SK-N-SH treated with all-trans-retinoic acid at 6 μM for 48 hours (cell line): ENCODE data around the gene HRG.
"Not testable (repeated sequence)": the region's sequence is repeated elsewhere in the genome, so short reads cannot be mapped to it uniquely, and the experiment has no call there.

Experiments used
- ATAC-seq: fragments of 200-7000 bp; cut with Tn5 transposase; 3 replicates; pipeline ENCODE4 v1.9.1; 2020; ENCODE audit warnings: mild to moderate bottlenecking, moderate library complexity
- ARNTL ChIP-seq: fragments of 450-650 bp; formaldehyde crosslinking; IDR thresholded peaks from 2 replicates; pipeline ENCODE4 v1.5.0; 2020; ENCODE audit warnings: low read depth, mild to moderate bottlenecking, moderate library complexity, borderline replicate concordance
- BACH2 ChIP-seq: fragments of 250-450 bp; sonication (Bioruptor Pico); IDR thresholded peaks from 2 replicates; pipeline ENCODE4 v1.9.0; 2021; ENCODE audit warnings: mild to moderate bottlenecking, borderline replicate concordance
- CSDC2 ChIP-seq: fragments of 250-450 bp; sonication (Bioruptor Pico); IDR thresholded peaks from 2 replicates; pipeline ENCODE4 v1.5.0; 2020; ENCODE audit warnings: mild to moderate bottlenecking, moderate library complexity
- ESRRG ChIP-seq: fragments of 250-450 bp; sonication (Bioruptor Pico); IDR thresholded peaks from 2 replicates; pipeline ENCODE4 v1.6.1; 2021; ENCODE audit warnings: mild to moderate bottlenecking
- GLIS3 ChIP-seq: fragments of 250-450 bp; sonication (Bioruptor Pico); IDR thresholded peaks from 2 replicates; pipeline ENCODE4 v1.5.0; 2020; ENCODE audit warnings: mild to moderate bottlenecking, moderate library complexity
- PPARA ChIP-seq: fragments of 250-450 bp; sonication (Bioruptor Pico); IDR thresholded peaks from 2 replicates; pipeline ENCODE4 v1.5.0; 2020; ENCODE audit warnings: mild to moderate bottlenecking, borderline replicate concordance
- RARB ChIP-seq: fragments of 250-450 bp; sonication (Bioruptor Pico); IDR thresholded peaks from 2 replicates; pipeline ENCODE4 v1.8.0; 2021; ENCODE audit warnings: mild to moderate bottlenecking, moderate library complexity
- SNAI2 ChIP-seq: fragments of 250-450 bp; sonication (Bioruptor Pico); IDR thresholded peaks from 2 replicates; pipeline ENCODE4 v1.5.0; 2020; ENCODE audit warnings: mild to moderate bottlenecking, moderate library complexity
- TCF4 ChIP-seq: fragments of 250-450 bp; sonication (Bioruptor Pico); IDR thresholded peaks from 2 replicates; pipeline ENCODE4 v1.8.0; 2021; ENCODE audit warnings: mild to moderate bottlenecking, moderate library complexity, borderline replicate concordance
- ZFP30 ChIP-seq: fragments of 450-650 bp; formaldehyde crosslinking; IDR thresholded peaks from 2 replicates; pipeline ENCODE4 v1.5.0; 2022; ENCODE audit warnings: mild to moderate bottlenecking, moderate library complexity
- ZNF565 ChIP-seq: fragments of 450-650 bp; formaldehyde crosslinking; conservative IDR thresholded peaks from 2 replicates; pipeline ENCODE4 v1.5.0; 2020; ENCODE audit warnings: low read depth, mild to moderate bottlenecking, moderate library complexity
- ZNF70 ChIP-seq: fragments of 450-650 bp; formaldehyde crosslinking; IDR thresholded peaks from 2 replicates; pipeline ENCODE4 v1.5.0; 2020; ENCODE audit warnings: mild to moderate bottlenecking, moderate library complexity
- ZNF8 ChIP-seq: fragments of 450-650 bp; formaldehyde crosslinking; IDR thresholded peaks from 2 replicates; pipeline ENCODE4 v1.5.0; 2020; ENCODE audit warnings: mild to moderate bottlenecking, moderate library complexity
- TF ChIP-seq, protein P1 (sequence below): fragments of 250-450 bp; sonication (Bioruptor Pico); IDR thresholded peaks from 2 replicates; pipeline ENCODE4 v1.8.0; 2020; ENCODE audit warnings: mild to moderate bottlenecking, moderate library complexity, borderline replicate concordance
- TF ChIP-seq, protein P2 (sequence below): fragments of 250-450 bp; sonication (Bioruptor Pico); IDR thresholded peaks from 2 replicates; pipeline ENCODE4 v1.5.1; 2021; ENCODE audit warnings: mild to moderate bottlenecking, moderate library complexity
- TF ChIP-seq, protein P3 (sequence below): fragments of 250-450 bp; sonication (Bioruptor Pico); IDR thresholded peaks from 2 replicates; pipeline ENCODE4 v1.5.0; 2020; ENCODE audit warnings: mild to moderate bottlenecking, moderate library complexity
- TF ChIP-seq, protein P4 (sequence below): fragments of 250-450 bp; sonication (Bioruptor Pico); IDR thresholded peaks from 2 replicates; pipeline ENCODE4 v1.5.1; 2020; ENCODE audit warnings: low read depth, mild to moderate bottlenecking, moderate library complexity
- TF ChIP-seq, protein P5 (sequence below): fragments of 250-450 bp; sonication (Bioruptor Pico); IDR thresholded peaks from 2 replicates; pipeline ENCODE4 v1.8.0; 2021; ENCODE audit warnings: low read depth, mild to moderate bottlenecking, moderate library complexity, borderline replicate concordance

HRG gene

DNA sequence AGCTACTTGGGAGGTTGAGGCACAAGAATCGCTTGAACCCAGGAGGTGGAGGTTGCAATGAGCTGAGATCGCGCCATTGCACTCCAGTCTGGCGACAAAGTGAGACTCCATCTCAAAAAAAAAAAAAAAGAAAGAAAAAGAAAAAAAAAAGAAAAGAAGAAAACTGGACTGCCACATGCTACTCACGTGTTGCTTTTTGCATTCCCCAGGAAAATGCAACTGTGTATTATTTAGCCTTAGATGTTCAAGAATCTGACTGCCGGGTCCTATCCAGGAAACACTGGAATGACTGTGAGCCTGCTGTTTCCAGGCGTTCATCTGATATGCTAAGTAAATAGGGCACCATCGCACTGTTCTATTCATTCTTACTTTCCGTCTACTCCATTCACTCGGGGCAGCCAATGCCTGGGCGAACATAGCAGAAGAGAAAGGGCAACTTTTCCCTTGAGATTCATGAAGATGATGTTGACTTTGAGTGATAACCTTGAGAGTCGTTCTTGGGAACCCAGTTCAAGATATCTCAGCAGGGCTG is 21.4 kb downstream of the HRG start:
- ATAC-seq, result no peak
- TF ChIP-seq, protein P1, sequence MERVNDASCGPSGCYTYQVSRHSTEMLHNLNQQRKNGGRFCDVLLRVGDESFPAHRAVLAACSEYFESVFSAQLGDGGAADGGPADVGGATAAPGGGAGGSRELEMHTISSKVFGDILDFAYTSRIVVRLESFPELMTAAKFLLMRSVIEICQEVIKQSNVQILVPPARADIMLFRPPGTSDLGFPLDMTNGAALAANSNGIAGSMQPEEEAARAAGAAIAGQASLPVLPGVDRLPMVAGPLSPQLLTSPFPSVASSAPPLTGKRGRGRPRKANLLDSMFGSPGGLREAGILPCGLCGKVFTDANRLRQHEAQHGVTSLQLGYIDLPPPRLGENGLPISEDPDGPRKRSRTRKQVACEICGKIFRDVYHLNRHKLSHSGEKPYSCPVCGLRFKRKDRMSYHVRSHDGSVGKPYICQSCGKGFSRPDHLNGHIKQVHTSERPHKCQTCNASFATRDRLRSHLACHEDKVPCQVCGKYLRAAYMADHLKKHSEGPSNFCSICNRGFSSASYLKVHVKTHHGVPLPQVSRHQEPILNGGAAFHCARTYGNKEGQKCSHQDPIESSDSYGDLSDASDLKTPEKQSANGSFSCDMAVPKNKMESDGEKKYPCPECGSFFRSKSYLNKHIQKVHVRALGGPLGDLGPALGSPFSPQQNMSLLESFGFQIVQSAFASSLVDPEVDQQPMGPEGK (CRISPR knock-in tag), result no peak
- no peak for TF ChIP-seq GLIS3 (CRISPR knock-in tag)
- TF ChIP-seq, protein P2, sequence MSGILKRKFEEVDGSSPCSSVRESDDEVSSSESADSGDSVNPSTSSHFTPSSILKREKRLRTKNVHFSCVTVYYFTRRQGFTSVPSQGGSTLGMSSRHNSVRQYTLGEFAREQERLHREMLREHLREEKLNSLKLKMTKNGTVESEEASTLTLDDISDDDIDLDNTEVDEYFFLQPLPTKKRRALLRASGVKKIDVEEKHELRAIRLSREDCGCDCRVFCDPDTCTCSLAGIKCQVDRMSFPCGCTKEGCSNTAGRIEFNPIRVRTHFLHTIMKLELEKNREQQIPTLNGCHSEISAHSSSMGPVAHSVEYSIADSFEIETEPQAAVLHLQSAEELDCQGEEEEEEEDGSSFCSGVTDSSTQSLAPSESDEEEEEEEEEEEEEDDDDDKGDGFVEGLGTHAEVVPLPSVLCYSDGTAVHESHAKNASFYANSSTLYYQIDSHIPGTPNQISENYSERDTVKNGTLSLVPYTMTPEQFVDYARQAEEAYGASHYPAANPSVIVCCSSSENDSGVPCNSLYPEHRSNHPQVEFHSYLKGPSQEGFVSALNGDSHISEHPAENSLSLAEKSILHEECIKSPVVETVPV (CRISPR knock-in tag), result no peak
- no peak for TF ChIP-seq SNAI2 (CRISPR knock-in tag)

DNA sequence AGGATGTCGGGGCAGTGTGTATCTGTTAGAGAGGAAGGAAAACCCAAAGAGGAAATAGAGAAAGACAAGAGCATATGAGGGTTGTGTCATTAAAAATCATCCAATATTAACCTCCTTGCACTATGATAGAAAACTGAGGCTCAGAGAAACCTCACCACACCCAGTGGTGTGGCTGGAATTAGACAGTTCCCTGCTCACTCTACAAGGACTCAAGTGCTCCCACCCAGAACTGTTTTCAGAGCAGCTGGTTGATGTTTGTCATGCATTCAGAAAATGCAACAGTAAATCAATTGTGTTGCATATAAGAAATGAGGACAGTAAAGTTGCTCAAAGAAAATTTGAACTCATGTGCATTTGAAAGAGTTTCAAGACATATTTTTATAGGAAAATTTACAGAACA is 24.5 kb downstream of the HRG start:
- not testable (repeated sequence) for ATAC-seq

DNA sequence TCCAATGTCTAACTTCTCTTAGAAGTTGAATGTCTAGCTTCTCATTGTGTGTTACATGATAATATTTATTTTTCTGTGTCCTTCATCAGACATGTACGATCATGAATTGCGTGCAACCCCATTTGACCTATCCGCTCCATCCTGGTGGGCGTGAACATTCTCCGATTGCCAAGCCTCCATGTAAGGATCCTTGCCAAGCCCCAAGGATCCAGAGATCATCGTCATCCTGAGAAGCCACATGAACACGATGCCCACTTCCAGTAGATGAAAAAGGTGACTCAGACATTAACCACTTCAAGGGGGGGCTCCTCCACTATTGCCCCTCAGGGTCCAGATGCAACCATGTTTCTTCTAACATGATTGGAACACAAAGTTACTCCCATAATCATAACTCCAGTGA is 25.9 kb downstream of the HRG start:
- ATAC-seq, result no peak
- TF ChIP-seq, protein P3, sequence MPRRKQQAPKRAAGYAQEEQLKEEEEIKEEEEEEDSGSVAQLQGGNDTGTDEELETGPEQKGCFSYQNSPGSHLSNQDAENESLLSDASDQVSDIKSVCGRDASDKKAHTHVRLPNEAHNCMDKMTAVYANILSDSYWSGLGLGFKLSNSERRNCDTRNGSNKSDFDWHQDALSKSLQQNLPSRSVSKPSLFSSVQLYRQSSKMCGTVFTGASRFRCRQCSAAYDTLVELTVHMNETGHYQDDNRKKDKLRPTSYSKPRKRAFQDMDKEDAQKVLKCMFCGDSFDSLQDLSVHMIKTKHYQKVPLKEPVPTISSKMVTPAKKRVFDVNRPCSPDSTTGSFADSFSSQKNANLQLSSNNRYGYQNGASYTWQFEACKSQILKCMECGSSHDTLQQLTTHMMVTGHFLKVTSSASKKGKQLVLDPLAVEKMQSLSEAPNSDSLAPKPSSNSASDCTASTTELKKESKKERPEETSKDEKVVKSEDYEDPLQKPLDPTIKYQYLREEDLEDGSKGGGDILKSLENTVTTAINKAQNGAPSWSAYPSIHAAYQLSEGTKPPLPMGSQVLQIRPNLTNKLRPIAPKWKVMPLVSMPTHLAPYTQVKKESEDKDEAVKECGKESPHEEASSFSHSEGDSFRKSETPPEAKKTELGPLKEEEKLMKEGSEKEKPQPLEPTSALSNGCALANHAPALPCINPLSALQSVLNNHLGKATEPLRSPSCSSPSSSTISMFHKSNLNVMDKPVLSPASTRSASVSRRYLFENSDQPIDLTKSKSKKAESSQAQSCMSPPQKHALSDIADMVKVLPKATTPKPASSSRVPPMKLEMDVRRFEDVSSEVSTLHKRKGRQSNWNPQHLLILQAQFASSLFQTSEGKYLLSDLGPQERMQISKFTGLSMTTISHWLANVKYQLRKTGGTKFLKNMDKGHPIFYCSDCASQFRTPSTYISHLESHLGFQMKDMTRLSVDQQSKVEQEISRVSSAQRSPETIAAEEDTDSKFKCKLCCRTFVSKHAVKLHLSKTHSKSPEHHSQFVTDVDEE, result no peak
- TF ChIP-seq PPARA (CRISPR knock-in tag) (no peak), BACH2 (CRISPR knock-in tag) (no peak), ARNTL (no peak), RARB (no peak), CSDC2 (no peak), ESRRG (CRISPR knock-in tag) (no peak), ZNF565 (CRISPR knock-in tag) (no peak), GLIS3 (CRISPR knock-in tag) (no peak), SNAI2 (CRISPR knock-in tag) (no peak), ZNF70 (CRISPR knock-in tag) (no peak), ZFP30 (CRISPR knock-in tag) (no peak), TCF4 (CRISPR knock-in tag) (no peak), ZNF8 (CRISPR knock-in tag) (no peak)
- TF ChIP-seq, protein P4, sequence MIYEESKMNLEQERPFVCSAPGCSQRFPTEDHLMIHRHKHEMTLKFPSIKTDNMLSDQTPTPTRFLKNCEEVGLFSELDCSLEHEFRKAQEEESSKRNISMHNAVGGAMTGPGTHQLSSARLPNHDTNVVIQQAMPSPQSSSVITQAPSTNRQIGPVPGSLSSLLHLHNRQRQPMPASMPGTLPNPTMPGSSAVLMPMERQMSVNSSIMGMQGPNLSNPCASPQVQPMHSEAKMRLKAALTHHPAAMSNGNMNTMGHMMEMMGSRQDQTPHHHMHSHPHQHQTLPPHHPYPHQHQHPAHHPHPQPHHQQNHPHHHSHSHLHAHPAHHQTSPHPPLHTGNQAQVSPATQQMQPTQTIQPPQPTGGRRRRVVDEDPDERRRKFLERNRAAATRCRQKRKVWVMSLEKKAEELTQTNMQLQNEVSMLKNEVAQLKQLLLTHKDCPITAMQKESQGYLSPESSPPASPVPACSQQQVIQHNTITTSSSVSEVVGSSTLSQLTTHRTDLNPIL (CRISPR knock-in tag), result no peak
- TF ChIP-seq, protein P2 (CRISPR knock-in tag), result no peak
- TF ChIP-seq, protein P5, sequence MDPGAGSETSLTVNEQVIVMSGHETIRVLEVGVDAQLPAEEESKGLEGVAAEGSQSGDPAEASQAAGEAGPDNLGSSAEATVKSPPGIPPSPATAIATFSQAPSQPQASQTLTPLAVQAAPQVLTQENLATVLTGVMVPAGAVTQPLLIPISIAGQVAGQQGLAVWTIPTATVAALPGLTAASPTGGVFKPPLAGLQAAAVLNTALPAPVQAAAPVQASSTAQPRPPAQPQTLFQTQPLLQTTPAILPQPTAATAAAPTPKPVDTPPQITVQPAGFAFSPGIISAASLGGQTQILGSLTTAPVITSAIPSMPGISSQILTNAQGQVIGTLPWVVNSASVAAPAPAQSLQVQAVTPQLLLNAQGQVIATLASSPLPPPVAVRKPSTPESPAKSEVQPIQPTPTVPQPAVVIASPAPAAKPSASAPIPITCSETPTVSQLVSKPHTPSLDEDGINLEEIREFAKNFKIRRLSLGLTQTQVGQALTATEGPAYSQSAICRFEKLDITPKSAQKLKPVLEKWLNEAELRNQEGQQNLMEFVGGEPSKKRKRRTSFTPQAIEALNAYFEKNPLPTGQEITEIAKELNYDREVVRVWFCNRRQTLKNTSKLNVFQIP (CRISPR knock-in tag), result no peak
- TF ChIP-seq, protein P1 (CRISPR knock-in tag), result no peak
